CD4-positive, alpha-beta T cell (primary cell): Measurements from ENCODE around the gene CEACAM7. TPM values are rescaled to one million over a fixed set of nuclear protein-coding genes. Genes with fewer than 3 reads are reported as not detected.

Experiments
- ATAC-seq: fragments of 200-7000 bp; cut with Tn5 transposase; one replicate; pipeline ENCODE4 v1.10.0; 2022; ENCODE audit warnings: mild to moderate bottlenecking; ENCODE audit not compliant: poor library complexity
- CTCF ChIA-PET: fragments of 350-600 bp; sonication (Branson Sonifier 250); formaldehyde crosslinking; loops from one replicate; lab custom pipeline; 2021; ENCODE audit warnings: antibody characterized with exemption, inconsistent platforms; lab: Charles Lee
- POLR2A ChIA-PET: fragments of 350-600 bp; sonication (Branson Sonifier 250); formaldehyde crosslinking; loops from one replicate; lab custom pipeline; 2021; ENCODE audit warnings: antibody characterized with exemption, inconsistent platforms; lab: Charles Lee
- DNase-seq, 14 experiments: peaks; one replicate each; pipeline ENCODE4 v3.0.0-alpha.2; 2013 to 2020; ENCODE audit warnings: mixed read lengths in 2 of 14
- H3K27ac ChIP-seq, 2 donors: one replicate each; pipeline versions ENCODE4 v1.5.1 to v1.7.0; 2013; ENCODE audit warnings: low read length in 2 of 2, low read depth in 1 of 2, mild to moderate bottlenecking in 1 of 2
- H3K27me3 ChIP-seq, 2 experiments: 1 replicate in 1 of 2; 2 replicates in 1 of 2; pipeline versions ENCODE4 v1.6.1 to v1.7.0; 2013; ENCODE audit warnings: low read length in 2 of 2, control low read depth in 1 of 2, mild to moderate bottlenecking in 1 of 2, moderate library complexity in 1 of 2; ENCODE audit not compliant: insufficient read depth in 2 of 2, control insufficient read depth in 1 of 2
- H3K36me3 ChIP-seq: one replicate; pipeline ENCODE4 v1.6.1; 2013; ENCODE audit warnings: low read length, control low read depth; ENCODE audit not compliant: insufficient read depth
- H3K4me1 ChIP-seq: one replicate; pipeline ENCODE4 v1.6.1; 2013; ENCODE audit warnings: low read length, control low read depth; ENCODE audit not compliant: insufficient read depth
- H3K4me3 ChIP-seq: one replicate; pipeline ENCODE4 v1.5.1; 2013; ENCODE audit warnings: mild to moderate bottlenecking, low read length, moderate library complexity
- H3K9me3 ChIP-seq, 2 experiments: 1 replicate in 1 of 2; 2 replicates in 1 of 2; pipeline versions ENCODE4 v1.6.1 to v1.7.0; 2013; ENCODE audit warnings: low read length in 2 of 2, mild to moderate bottlenecking in 2 of 2, control low read depth in 1 of 2, moderate library complexity in 1 of 2; ENCODE audit not compliant: control insufficient read depth in 1 of 2, insufficient read depth in 1 of 2
- H3K27ac Mint-ChIP-seq: one replicate; pipeline ENCODE4 v1.8.0; 2020; ENCODE audit warnings: mixed read lengths
- H3K27me3 Mint-ChIP-seq: one replicate; pipeline ENCODE4 v1.8.0; 2021; ENCODE audit warnings: mixed read lengths
- H3K36me3 Mint-ChIP-seq: one replicate; pipeline ENCODE4 v1.8.0; 2021; ENCODE audit warnings: low read depth, mixed read lengths
- H3K4me1 Mint-ChIP-seq: one replicate; pipeline ENCODE4 v1.8.0; 2021; ENCODE audit warnings: low read depth, mixed read lengths
- H3K4me3 Mint-ChIP-seq: one replicate; pipeline ENCODE4 v1.8.0; 2020; ENCODE audit warnings: mild to moderate bottlenecking, mixed read lengths
- H3K9me3 Mint-ChIP-seq: one replicate; pipeline ENCODE4 v1.8.0; 2020; ENCODE audit warnings: mixed read lengths
- intact Hi-C, 2 experiments: fragments of 100-400 bp; cut with DNase I in 1 of 2; cut with micrococcal nuclease in 1 of 2; formaldehyde crosslinking; loops; one replicate each; pipeline versions ENCODE4 v1.15.1 to v1.9.0; 2023 to 2025; cut with DNase I, micrococcal nuclease
- total RNA-seq, 174 experiments: library from RNA in 2 of 174; stranded (reverse) in 2 of 174; gene quantifications; one replicate each; pipeline ENCODE4 v1.2.3 and lab custom pipeline; 2021 to 2026
- TF ChIP-seq, protein P1 (sequence below): fragments of 200-600 bp; IDR thresholded peaks from one replicate; pipeline ENCODE4 v1.8.0; 2022; ENCODE audit warnings: antibody characterized with exemption, mild to moderate bottlenecking

The CEACAM7 gene
- total RNA-seq, 2 experiments from 2014 or later = not detected

DNA sequence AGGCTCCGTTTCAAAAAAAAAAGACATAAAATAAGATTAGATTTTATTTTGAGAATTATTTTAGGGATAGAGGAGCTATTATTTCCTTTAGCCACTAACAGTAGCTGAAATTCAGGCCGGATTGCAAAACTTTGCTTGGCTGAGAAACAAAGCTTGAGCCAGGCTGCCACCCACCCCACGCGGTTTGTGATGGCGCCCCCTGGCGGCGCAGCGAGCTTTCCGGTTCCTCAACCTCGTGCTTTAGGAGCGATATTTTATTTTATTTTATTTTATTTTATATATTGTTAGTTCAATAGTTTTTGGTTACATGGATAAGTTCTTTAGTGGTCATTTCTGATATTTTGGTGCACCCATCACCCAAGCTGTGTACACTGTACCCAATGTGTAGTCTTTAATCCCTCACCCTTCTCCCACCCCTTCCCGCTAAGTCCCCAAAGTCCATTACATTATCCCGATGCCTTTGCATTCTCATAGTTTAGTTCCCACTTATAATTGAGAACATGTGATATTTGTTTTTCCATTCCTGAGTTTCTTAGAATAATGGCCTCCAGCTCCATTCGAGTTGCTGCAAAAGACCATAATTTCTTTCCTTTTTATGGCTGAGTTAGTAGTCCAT is 41.4 kb downstream of the CEACAM7 start:
- ChIA-PET CTCF (interaction anchor here (0.9 to 1.6 kb wide), 2 partner anchors 9 to 42 kb away, joined by 3 read pairs; no protein-coding TSS in a partner anchor), POLR2A (interaction anchor here (0.6 kb wide), 1 partner anchor 508 kb away, joined by 3 read pairs; no protein-coding TSS in a partner anchor)
- TF ChIP-seq, protein P1, sequence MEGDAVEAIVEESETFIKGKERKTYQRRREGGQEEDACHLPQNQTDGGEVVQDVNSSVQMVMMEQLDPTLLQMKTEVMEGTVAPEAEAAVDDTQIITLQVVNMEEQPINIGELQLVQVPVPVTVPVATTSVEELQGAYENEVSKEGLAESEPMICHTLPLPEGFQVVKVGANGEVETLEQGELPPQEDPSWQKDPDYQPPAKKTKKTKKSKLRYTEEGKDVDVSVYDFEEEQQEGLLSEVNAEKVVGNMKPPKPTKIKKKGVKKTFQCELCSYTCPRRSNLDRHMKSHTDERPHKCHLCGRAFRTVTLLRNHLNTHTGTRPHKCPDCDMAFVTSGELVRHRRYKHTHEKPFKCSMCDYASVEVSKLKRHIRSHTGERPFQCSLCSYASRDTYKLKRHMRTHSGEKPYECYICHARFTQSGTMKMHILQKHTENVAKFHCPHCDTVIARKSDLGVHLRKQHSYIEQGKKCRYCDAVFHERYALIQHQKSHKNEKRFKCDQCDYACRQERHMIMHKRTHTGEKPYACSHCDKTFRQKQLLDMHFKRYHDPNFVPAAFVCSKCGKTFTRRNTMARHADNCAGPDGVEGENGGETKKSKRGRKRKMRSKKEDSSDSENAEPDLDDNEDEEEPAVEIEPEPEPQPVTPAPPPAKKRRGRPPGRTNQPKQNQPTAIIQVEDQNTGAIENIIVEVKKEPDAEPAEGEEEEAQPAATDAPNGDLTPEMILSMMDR = peak; percentile 48
- DNase-seq (peak in 13 of 14 experiments; percentile 12 to 66 (median 27)), ATAC-seq (no peak)
- no peaks in the 10 kb centered on the region for H3K36me3 ChIP-seq
- peaks cover 4% of the 10 kb centered on the region for H3K4me1 ChIP-seq
- Mint-ChIP-seq H3K36me3 (no peaks in the 10 kb centered on the region), H3K27ac (no peak overlapping the region), H3K4me3 (no peak overlapping the region), H3K27me3 (peaks cover 50% of the 10 kb centered on the region), H3K9me3 (no peaks in the 10 kb centered on the region), H3K4me1 (peaks cover 5% of the 10 kb centered on the region)
- peaks cover 0 to 18% of the 10 kb centered on the region in 2 experiments for H3K27me3 ChIP-seq
- intact Hi-C loops = no loop called here
- H3K4me3 ChIP-seq = no peak overlapping the region
- H3K9me3 ChIP-seq = no peaks in the 10 kb centered on the region
- no peak overlapping the region for H3K27ac ChIP-seq

DNA sequence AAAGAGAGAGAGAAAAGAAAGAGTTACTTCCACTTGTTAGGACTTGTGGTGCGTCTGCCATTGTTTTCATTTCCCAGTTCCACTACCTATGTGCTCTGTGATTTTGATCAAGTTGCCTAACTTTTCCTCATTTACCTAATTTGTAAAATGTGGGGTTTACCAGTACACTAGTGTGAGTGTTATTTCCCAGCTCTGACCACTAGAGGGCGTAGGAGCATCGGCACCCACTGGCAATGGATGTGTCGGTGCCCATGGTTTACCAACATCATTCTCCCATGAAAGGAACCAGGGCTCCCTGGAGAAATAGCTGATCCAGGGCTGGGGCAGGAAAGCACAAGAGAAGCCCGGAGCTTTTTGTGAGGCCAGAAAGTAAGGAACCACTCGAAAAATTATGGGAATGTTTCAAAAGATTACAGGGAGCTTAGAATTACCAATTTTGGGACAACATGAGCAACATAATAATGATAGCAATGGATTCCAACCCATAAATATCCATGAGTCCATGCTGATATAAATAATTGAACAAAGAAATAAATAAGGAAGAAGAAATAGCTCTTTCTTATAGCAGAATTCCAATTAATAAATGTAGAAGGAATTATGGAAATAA is 46.1 kb downstream of the CEACAM7 start:
- no peak overlapping the region for H3K27ac Mint-ChIP-seq
- intact Hi-C loops = loop anchor here (5.0 kb wide), 2 partner anchors 50 to 65 kb away; partner anchors contain the start of gene CEACAM5 (in 1 of the 2)
- H3K9me3 Mint-ChIP-seq = no peaks in the 10 kb centered on the region
- POLR2A ChIA-PET = interaction anchor here (0.8 to 1.1 kb wide), 4 partner anchors 12 to 50 kb away, joined by 3 to 4 read pairs (median 3); no protein-coding TSS in a partner anchor
- H3K27ac ChIP-seq = no peak overlapping the region
- H3K36me3 ChIP-seq = no peaks in the 10 kb centered on the region
- H3K27me3 Mint-ChIP-seq = peaks cover 14% of the 10 kb centered on the region
- ATAC-seq (peak; percentile 54), DNase-seq (peak; percentile 49 to 87 (median 68))
- H3K4me1 ChIP-seq = peaks cover 38% of the 10 kb centered on the region
- H3K4me3 ChIP-seq = no peak overlapping the region
- TF ChIP-seq, protein P1 = peak; percentile 97
- H3K9me3 ChIP-seq = no peaks in the 10 kb centered on the region
- H3K36me3 Mint-ChIP-seq = no peaks in the 10 kb centered on the region
- no peak overlapping the region for H3K4me3 Mint-ChIP-seq
- H3K4me1 Mint-ChIP-seq = peaks cover 37% of the 10 kb centered on the region
- CTCF ChIA-PET = interaction anchor here (0.6 to 3.1 kb wide), 12 partner anchors 9 to 1116 kb away, joined by 3 to 10 read pairs (median 3); no protein-coding TSS in a partner anchor
- peaks cover 0 to 9% of the 10 kb centered on the region in 2 experiments for H3K27me3 ChIP-seq

DNA sequence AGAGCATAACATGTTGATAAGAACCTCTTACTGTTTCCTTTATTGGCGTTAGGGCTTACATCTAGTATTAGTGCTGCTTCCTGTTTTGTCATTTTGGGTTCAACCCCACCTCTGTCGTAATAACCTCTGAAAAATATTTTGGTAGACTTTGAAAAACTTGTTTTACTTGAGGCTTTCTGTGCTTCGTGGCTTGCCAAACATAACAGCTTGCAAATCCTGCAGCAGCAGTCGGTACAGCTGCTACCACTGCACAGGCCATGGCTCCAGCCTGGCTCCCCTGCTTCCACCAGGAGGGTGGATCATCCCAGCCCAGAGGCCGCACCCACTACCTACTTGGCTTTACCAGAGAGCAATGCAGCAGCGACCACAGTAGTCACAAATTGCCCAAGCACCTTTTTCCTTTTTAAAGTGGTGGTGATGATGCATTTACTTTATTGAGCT is 49.4 kb downstream of the CEACAM7 start:
- POLR2A ChIA-PET = interaction anchor here (0.7 to 1.3 kb wide), 3 partner anchors 73 to 888 kb away, joined by 3 read pairs; partner anchors contain the start of genes ACTMAP and SNRPA
- peaks cover 37% of the 10 kb centered on the region for H3K4me1 Mint-ChIP-seq
- Histone ChIP-seq H3K27me3 (peaks cover 0 to 9% of the 10 kb centered on the region in 2 experiments), H3K9me3 (no peaks in the 10 kb centered on the region), H3K4me1 (peaks cover 38% of the 10 kb centered on the region), H3K4me3 (no peak overlapping the region), H3K36me3 (no peaks in the 10 kb centered on the region), H3K27ac (peak overlapping the region; percentile 43 to 59)
- ATAC-seq = peak; percentile 86
- no peaks in the 10 kb centered on the region for H3K9me3 Mint-ChIP-seq
- peak overlapping the region; percentile 89 for H3K27ac Mint-ChIP-seq
- intact Hi-C loops = no loop called here
- TF ChIP-seq, protein P1 = no peak
- peaks cover 38% of the 10 kb centered on the region for H3K27me3 Mint-ChIP-seq
- H3K4me3 Mint-ChIP-seq = peak overlapping the region; percentile 55
- CTCF ChIA-PET = interaction anchor here (1.3 kb wide), 1 partner anchor 8 kb away, joined by 3 read pairs; no protein-coding TSS in a partner anchor
- no peaks in the 10 kb centered on the region for H3K36me3 Mint-ChIP-seq
- peak in 9 of 14 experiments; percentile 9 to 48 (median 21) for DNase-seq
